ENCODE measurements around the gene JSRP1. TPM values are rescaled to one million over a fixed set of nuclear protein-coding genes. Genes with fewer than 3 reads are reported as not detected.

JSRP1 gene
- total RNA-seq, 2 experiments from 2014 or later: 0.39 to 0.75 TPM

GRCh38 chr19:2207991-2208860 lies 48.0 kb downstream of the JSRP1 start:
- H3K9me3 Mint-ChIP-seq (ENCODE audit: low read depth): no peaks in the 10 kb centered on the region
- ChIA-PET POLR2A (no interaction called here), CTCF (no interaction called here)
- H3K4me1 Mint-ChIP-seq: no peaks in the 10 kb centered on the region
- H3K36me3 Mint-ChIP-seq (ENCODE audit: low read depth): peaks cover 14% of the 10 kb centered on the region
- H3K27me3 Mint-ChIP-seq: no peaks in the 10 kb centered on the region
- DNase-seq (peak; percentile 41), ATAC-seq (no peak)
- no peak overlapping the region for H3K4me3 Mint-ChIP-seq
- intact Hi-C loops (cut with DNase I, micrococcal nuclease): no loop called here
- no peak overlapping the region for H3K27ac Mint-ChIP-seq

GRCh38 chr19:2207008-2207407 lies 49.2 kb downstream of the JSRP1 start:
- CTCF ChIA-PET: no interaction called here
- POLR2A ChIA-PET: no interaction called here
- no peak overlapping the region for H3K4me3 Mint-ChIP-seq
- no peaks in the 10 kb centered on the region for H3K27me3 Mint-ChIP-seq
- no peak overlapping the region for H3K27ac Mint-ChIP-seq
- no peaks in the 10 kb centered on the region for H3K9me3 Mint-ChIP-seq (ENCODE audit: low read depth)
- H3K36me3 Mint-ChIP-seq (ENCODE audit: low read depth): peaks cover 13% of the 10 kb centered on the region
- ATAC-seq (no peak), DNase-seq (no peak)
- H3K4me1 Mint-ChIP-seq: no peaks in the 10 kb centered on the region
- intact Hi-C loops (cut with DNase I, micrococcal nuclease): no loop called here

GRCh38 chr19:2202366-2202765 lies 53.9 kb downstream of the JSRP1 start:
- Mint-ChIP-seq H3K27ac (no peak overlapping the region), H3K36me3 (ENCODE audit: low read depth) (peaks cover 5% of the 10 kb centered on the region), H3K4me1 (no peaks in the 10 kb centered on the region), H3K9me3 (ENCODE audit: low read depth) (no peaks in the 10 kb centered on the region), H3K4me3 (no peak overlapping the region), H3K27me3 (no peaks in the 10 kb centered on the region)
- CTCF ChIA-PET: no interaction called here
- ATAC-seq (no peak), DNase-seq (no peak)
- intact Hi-C loops (cut with DNase I, micrococcal nuclease): no loop called here
- POLR2A ChIA-PET: no interaction called here

Small RNAs within 50 kb of the gene (microRNA-seq; reads per million reads assigned to microRNA genes)
- gene MIR1227 (ENCODE audit: borderline replicate concordance) (14.4 reads per million, percentile 37 among the genes with 10 or more reads in this experiment), gene MIR4321 (ENCODE audit: borderline replicate concordance) (not detected)

Other genes with a start within 250 kb of the JSRP1 start
- gene BTBD2, start 240.7 kb downstream of the JSRP1 start, total RNA-seq: 10 to 100 TPM; 46.7 to 61.8 TPM
- gene MKNK2, start 205.2 kb downstream of the JSRP1 start, total RNA-seq: 100 to 1,000 TPM; 139 to 155 TPM
- 100 to 1,000 TPM; 148 to 156 TPM for gene MOB3A, start 160.1 kb downstream of the JSRP1 start, total RNA-seq
- gene IZUMO4, start 159.5 kb downstream of the JSRP1 start, total RNA-seq: 10 to 100 TPM; 15.2 to 16.6 TPM
- 100 to 1,000 TPM in 1 of 2 experiments, 10 to 100 TPM in 1; 82.7 to 105 TPM for gene AP3D1, start 104.9 kb downstream of the JSRP1 start, total RNA-seq
- 10 to 100 TPM; 62.5 to 73.8 TPM for gene DOT1L, start 92.5 kb downstream of the JSRP1 start, total RNA-seq
- 10 to 100 TPM; 38.4 to 61.8 TPM for gene PLEKHJ1, start 20.1 kb downstream of the JSRP1 start, total RNA-seq
- gene SF3A2, start 19.6 kb downstream of the JSRP1 start, total RNA-seq: 100 to 1,000 TPM; 146 to 192 TPM
- 1 to 10 TPM; 1.9 to 2.7 TPM for gene AMH, start 7.1 kb downstream of the JSRP1 start, total RNA-seq
- not detected for gene PEAK3, start 25.8 kb upstream of the JSRP1 start, total RNA-seq
- gene LINGO3, start 51.7 kb upstream of the JSRP1 start, total RNA-seq: not detected
- 100 to 1,000 TPM; 113 to 134 TPM for gene LSM7, start 72.2 kb upstream of the JSRP1 start, total RNA-seq
- 10 to 100 TPM; 37.7 to 48.5 TPM for gene SPPL2B, start 72.3 kb upstream of the JSRP1 start, total RNA-seq
- gene TMPRSS9, start 103.8 kb upstream of the JSRP1 start, total RNA-seq: not detected
- 100 to 1,000 TPM in 1 of 2 experiments, 10 to 100 TPM in 1; 70.7 to 104 TPM for gene TIMM13, start 171.2 kb upstream of the JSRP1 start, total RNA-seq
- gene LMNB2, start 200.5 kb upstream of the JSRP1 start, total RNA-seq: 10 to 100 TPM; 91.0 to 93.9 TPM
- gene GADD45B, start 219.7 kb upstream of the JSRP1 start, total RNA-seq: 10 to 100 TPM; 57.7 to 71.2 TPM